ENCODE data around the gene WAC. TPM values are rescaled to one million over a fixed set of nuclear protein-coding genes. Genes with fewer than 3 reads are reported as not detected.

WAC gene
- total and polyA plus RNA-seq, 7 donors = 33.9 to 79.9 (median 64.2) TPM

DNA sequence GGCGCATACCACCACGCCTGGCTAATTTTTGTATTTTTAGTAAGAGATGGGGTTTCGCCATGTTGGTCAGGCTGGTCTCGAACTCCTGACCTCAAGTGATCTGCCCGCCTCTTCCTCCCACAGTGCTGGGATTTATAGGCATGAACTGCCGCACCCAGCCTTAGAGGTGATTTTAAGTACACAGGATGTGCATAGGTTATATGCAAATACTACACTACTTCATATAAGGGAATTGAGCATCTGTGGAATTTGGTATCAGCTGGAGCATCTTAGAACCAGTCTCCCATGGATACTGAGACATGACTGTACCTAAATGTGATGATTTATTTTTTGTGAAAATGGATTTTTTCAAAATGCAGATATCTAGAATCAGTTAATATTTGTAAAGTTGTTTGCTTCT lies 21.1 kb downstream of the WAC start:
- Histone ChIP-seq H3K4me3 (no peak overlapping the region), H3K27ac (no peak overlapping the region), H3K4me1 (peaks cover 68% of the 10 kb centered on the region), H3K9me3 (no peaks in the 10 kb centered on the region), H3K27me3 (ENCODE audit: insufficient read depth in 3 of 3, low read length in 2 of 3) (no peaks in the 10 kb centered on the region), H3K36me3 (ENCODE audit: insufficient read depth in 1 of 2, low read depth in 1 of 2) (peaks cover 3 to 10% of the 10 kb centered on the region in 2 donors)
- intact Hi-C loops (cut with DNase I) = no loop called here
- TF ChIP-seq, protein P1, sequence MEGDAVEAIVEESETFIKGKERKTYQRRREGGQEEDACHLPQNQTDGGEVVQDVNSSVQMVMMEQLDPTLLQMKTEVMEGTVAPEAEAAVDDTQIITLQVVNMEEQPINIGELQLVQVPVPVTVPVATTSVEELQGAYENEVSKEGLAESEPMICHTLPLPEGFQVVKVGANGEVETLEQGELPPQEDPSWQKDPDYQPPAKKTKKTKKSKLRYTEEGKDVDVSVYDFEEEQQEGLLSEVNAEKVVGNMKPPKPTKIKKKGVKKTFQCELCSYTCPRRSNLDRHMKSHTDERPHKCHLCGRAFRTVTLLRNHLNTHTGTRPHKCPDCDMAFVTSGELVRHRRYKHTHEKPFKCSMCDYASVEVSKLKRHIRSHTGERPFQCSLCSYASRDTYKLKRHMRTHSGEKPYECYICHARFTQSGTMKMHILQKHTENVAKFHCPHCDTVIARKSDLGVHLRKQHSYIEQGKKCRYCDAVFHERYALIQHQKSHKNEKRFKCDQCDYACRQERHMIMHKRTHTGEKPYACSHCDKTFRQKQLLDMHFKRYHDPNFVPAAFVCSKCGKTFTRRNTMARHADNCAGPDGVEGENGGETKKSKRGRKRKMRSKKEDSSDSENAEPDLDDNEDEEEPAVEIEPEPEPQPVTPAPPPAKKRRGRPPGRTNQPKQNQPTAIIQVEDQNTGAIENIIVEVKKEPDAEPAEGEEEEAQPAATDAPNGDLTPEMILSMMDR (IDR thresholded peaks at IDR 0.05) = no peak
- DNase-seq (no peak), ATAC-seq (no peak)
- 87 to 96% (median 89%) methylated on average over 6 of the region's 6 CpGs for WGBS, 3 donors

DNA sequence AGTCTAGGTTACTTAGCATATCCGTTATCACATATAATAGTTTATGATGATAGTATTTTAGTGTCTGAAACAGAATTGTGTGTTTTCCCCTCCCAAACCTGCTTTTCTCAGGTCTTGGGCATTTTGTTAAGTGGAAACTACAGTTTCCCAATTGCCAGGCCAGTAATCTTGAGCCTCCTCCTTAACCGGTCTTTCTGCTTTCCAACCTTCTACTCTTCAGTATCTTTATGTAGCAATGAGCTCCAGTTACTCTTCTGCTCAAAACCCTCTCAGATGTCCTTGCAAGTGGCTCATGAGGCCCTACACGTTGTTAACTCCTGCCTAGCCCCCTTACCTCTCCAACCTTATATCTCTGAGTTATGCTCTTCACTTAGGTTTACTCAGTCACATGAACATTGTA lies 22.0 kb downstream of the WAC start:
- intact Hi-C loops (cut with DNase I) = no loop called here
- Histone ChIP-seq H3K27ac (no peak overlapping the region), H3K36me3 (ENCODE audit: insufficient read depth in 1 of 2, low read depth in 1 of 2) (peaks cover 0 to 3% of the 10 kb centered on the region in 2 donors), H3K4me1 (peaks cover 77% of the 10 kb centered on the region), H3K9me3 (no peaks in the 10 kb centered on the region), H3K4me3 (no peak overlapping the region), H3K27me3 (ENCODE audit: insufficient read depth in 3 of 3, low read length in 2 of 3) (no peaks in the 10 kb centered on the region)
- TF ChIP-seq, protein P1 (IDR thresholded peaks at IDR 0.05) = no peak
- WGBS, 3 donors = 59 to 83% (median 75%) methylated on average over 3 of the region's 3 CpGs
- ATAC-seq (peak in 2 of 4 donors; percentile 19 to 25), DNase-seq (no peak)

DNA sequence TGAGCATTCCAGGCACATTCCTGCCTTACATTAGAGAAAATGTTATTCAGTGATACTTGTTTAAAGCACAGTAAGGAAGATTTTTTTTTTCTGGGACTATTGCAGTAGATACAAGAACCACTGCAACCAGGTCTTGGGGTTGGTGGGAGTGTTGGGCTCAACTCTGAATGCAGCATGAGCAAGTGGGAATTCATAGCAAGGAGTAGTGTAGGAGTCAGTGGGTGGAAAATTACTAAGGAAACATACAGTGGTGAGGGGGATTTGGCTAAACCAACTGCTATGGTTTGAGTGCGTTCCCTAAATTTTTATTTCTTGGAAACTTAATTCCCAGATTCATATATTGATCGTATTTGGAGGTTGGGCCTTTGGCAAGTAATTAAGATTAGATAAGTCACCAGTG lies 22.4 kb downstream of the WAC start:
- Histone ChIP-seq H3K9me3 (no peaks in the 10 kb centered on the region), H3K4me1 (peaks cover 76% of the 10 kb centered on the region), H3K36me3 (ENCODE audit: insufficient read depth in 1 of 2, low read depth in 1 of 2) (no peaks in the 10 kb centered on the region), H3K27me3 (ENCODE audit: insufficient read depth in 3 of 3, low read length in 2 of 3) (no peaks in the 10 kb centered on the region), H3K27ac (no peak overlapping the region), H3K4me3 (no peak overlapping the region)
- WGBS, 3 donors = 96 to 100% (median 98%) methylated on average over 2 of the region's 2 CpGs
- TF ChIP-seq, protein P1 (IDR thresholded peaks at IDR 0.05) = no peak
- ATAC-seq = no peak
- no peak for DNase-seq
- intact Hi-C loops (cut with DNase I) = no loop called here

DNA sequence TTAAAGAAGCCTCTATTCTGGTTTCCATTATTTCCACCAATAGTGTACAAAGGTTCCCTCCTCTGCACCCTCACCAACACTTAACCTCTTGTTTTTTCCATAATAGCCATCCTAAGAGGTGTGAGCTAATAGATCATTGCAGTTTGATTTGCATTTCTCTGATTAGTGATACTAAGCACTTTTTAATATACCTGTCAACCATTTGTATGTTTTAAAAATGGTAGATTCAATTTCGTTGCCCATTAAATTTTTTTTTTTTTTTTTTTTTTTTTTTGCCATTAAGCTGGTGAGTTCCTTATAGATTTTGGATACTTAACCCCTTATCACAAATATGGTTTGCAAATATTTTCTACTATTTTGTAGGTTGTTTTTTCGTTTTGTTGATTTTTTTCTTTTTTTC lies 23.2 kb downstream of the WAC start:
- WGBS, 3 donors = 88 to 98% (median 93%) methylated on average over 2 of the region's 2 CpGs
- TF ChIP-seq, protein P1 (IDR thresholded peaks at IDR 0.05) = no peak
- peaks cover 68% of the 10 kb centered on the region for H3K4me1 ChIP-seq
- DNase-seq (no peak), ATAC-seq (no peak)
- no peak overlapping the region for H3K4me3 ChIP-seq
- no peaks in the 10 kb centered on the region for H3K36me3 ChIP-seq (ENCODE audit: insufficient read depth in 1 of 2, low read depth in 1 of 2)
- intact Hi-C loops (cut with DNase I) = no loop called here
- no peak overlapping the region for H3K27ac ChIP-seq
- no peaks in the 10 kb centered on the region for H3K27me3 ChIP-seq (ENCODE audit: insufficient read depth in 3 of 3, low read length in 2 of 3)
- no peaks in the 10 kb centered on the region for H3K9me3 ChIP-seq

DNA sequence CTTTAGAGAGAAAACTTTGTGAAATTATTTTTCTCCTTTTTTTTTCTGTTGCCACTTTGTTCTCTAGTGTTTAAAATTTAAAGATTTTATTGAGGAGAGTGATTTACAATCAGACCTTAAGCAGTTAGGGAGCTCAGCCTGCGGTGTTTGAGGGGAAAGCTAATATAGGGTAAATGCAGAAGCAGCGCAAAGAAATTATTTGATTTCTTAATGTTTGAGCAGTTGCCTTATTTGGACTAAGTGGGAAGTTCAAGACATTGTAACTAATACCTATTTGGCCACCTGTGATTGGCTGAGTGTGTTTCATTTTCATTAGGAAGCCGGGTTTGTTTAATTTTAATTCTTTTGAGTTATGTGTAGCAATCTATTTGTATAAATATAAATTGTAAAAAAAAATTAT lies 25.3 kb downstream of the WAC start:
- no peak overlapping the region for H3K4me3 ChIP-seq
- intact Hi-C loops (cut with DNase I) = no loop called here
- peaks cover 65% of the 10 kb centered on the region for H3K4me1 ChIP-seq
- TF ChIP-seq, protein P1 (IDR thresholded peaks at IDR 0.05) = no peak
- no peaks in the 10 kb centered on the region for H3K9me3 ChIP-seq
- no peak for DNase-seq
- H3K27me3 ChIP-seq (ENCODE audit: insufficient read depth in 3 of 3, low read length in 2 of 3) = no peaks in the 10 kb centered on the region
- 86 to 97% (median 92%) methylated on average over 3 of the region's 3 CpGs for WGBS, 3 donors
- ATAC-seq = no peak
- H3K36me3 ChIP-seq (ENCODE audit: insufficient read depth in 1 of 2, low read depth in 1 of 2) = no peaks in the 10 kb centered on the region
- no peak overlapping the region for H3K27ac ChIP-seq
